Inferior parietal cortex (tissue), 1 donor: ENCODE data around the gene IL17RD.
"Not testable (repeated sequence)": the region's sequence is repeated elsewhere in the genome, so short reads cannot be mapped to it uniquely, and the experiment has no call there.

Source experiments
- DNase-seq: peaks from one replicate; pipeline ENCODE4 v3.0.0-alpha.2; 2016; ENCODE audit errors: extremely low spot score

IL17RD gene

GRCh38 chr3:57093971-57094535 is 71.1 kb downstream of the IL17RD start:
- no peak for DNase-seq

DNA sequence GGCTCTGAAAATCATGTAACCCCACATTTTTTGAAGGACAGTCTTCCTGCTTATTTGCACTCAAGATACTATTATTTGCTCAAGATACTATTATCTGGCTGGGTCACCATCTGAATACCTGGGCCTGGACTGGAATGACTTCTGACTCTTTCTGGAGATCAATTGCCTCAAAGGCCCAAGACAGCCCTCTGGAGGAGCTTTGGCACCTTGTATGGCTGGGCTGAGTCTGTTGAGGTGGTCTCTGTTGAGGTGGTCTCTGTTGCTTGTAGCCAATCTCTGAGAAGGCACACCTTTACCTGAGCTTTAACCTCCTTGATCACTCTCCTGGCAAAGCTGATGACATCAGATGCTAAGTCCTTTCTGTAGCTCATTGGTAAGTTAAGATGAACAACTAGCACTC is 71.7 kb downstream of the IL17RD start:
- no peak for DNase-seq

- no peak for DNase-seq
Observed at GRCh38 chr3:57091521-57092273, 73.5 kb downstream of the IL17RD start.

GRCh38 chr3:57089043-57089442 is 76.1 kb downstream of the IL17RD start:
- DNase-seq = no peak

DNA sequence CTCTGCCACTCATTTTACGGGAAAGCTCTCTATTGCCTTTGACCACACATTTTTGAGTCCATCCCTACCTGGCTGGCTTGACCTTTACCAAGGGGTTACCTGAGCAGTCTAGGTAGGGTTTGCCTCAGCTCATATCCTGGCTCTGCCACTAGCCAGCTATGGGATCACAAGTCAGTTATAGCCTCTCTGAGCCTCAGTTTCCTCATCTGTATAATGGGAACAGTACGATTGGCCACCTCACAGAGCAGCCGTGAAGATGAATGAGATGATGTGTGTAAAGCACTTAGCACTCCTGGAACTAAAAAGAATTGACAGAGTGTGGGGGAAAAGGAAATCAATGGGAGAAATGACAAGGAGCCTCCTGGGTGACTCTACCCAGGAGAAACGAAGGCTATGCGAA is 76.7 kb downstream of the IL17RD start:
- no peak for DNase-seq

GRCh38 chr3:57087361-57088092 is 77.6 kb downstream of the IL17RD start:
- no peak for DNase-seq

GRCh38 chr3:57086201-57086600 is 79.0 kb downstream of the IL17RD start:
- peak; percentile 57 for DNase-seq

GRCh38 chr3:57085211-57085610 is 79.9 kb downstream of the IL17RD start:
- no peak for DNase-seq

GRCh38 chr3:57083266-57083995 is 81.7 kb downstream of the IL17RD start:
- DNase-seq = not testable (repeated sequence)

DNA sequence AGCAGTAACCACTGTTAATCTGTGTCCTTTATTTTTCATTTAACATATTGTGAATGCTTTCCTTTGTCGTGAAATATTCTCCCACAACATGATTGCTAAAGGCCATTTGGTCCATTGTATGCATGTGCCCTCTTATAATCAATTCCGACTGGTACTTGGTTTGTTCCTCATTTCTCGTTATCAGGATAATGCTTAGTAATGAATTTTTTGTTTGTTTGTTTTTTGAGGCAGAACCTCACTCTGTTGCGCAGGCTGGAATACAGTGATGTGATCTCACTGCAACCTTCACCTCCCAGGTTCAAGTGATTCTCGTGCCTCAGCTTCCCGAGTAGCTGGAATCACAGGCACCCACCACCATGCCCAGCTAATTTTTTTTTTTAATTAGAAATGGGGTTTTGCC is 82.7 kb downstream of the IL17RD start:
- DNase-seq = no peak

DNA sequence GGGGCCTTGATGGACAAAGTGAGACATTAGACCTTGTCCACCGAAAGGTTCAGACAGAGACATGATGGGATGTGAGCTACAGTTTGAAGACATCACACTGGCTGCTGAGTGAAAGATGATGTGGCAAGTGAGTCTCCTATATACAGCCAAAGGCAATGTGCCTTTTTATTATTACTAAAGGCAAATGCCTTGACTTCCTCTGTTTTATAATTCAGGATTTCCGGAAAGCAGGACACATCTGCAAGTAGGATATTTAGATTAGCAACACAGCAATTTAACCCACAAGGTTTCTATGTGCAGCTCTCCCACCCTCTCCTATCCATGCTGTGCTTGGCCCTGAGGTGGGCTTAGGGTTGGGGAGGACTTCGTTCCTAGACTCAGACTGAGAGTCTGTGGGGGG is 84.0 kb downstream of the IL17RD start:
- DNase-seq = no peak

DNA sequence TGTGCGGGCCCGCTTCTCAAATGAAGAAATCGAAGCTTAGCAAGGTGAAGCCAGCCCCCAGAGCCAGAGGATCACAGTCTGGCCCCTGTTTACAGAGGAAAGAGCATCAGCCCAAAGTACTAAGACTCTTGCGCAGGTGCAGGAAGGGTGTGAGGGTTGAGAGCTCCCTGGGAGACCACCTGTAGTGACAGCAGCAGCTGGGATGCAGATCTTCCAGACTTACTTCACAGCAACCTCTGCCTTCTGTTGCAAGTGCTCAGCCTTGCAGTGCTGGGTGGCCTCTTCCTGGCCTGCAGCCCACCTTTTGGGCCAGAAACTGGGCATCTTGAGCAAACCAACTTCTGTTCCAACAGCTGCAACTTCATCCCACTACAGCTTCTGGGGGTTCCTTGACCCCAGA is 85.0 kb downstream of the IL17RD start:
- DNase-seq = no peak

DNA sequence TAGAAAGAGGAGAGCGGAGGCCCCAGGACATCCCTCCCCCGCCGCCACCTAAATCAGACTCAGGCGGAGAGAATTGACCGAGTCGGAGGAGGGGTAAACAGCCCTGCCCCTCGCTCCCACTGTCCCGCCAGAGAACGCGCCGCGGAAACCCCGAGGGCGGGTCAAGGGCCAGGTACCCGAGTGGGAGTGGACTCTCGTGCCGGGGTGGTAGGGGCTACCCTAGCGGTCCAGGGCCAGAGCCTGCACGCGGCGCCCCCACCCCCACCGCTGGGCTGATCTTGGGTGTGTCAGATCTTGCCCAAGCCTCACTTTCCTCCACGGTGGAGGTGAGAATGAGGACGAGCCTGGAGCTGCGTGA is 85.7 kb downstream of the IL17RD start:
- DNase-seq = no peak

DNA sequence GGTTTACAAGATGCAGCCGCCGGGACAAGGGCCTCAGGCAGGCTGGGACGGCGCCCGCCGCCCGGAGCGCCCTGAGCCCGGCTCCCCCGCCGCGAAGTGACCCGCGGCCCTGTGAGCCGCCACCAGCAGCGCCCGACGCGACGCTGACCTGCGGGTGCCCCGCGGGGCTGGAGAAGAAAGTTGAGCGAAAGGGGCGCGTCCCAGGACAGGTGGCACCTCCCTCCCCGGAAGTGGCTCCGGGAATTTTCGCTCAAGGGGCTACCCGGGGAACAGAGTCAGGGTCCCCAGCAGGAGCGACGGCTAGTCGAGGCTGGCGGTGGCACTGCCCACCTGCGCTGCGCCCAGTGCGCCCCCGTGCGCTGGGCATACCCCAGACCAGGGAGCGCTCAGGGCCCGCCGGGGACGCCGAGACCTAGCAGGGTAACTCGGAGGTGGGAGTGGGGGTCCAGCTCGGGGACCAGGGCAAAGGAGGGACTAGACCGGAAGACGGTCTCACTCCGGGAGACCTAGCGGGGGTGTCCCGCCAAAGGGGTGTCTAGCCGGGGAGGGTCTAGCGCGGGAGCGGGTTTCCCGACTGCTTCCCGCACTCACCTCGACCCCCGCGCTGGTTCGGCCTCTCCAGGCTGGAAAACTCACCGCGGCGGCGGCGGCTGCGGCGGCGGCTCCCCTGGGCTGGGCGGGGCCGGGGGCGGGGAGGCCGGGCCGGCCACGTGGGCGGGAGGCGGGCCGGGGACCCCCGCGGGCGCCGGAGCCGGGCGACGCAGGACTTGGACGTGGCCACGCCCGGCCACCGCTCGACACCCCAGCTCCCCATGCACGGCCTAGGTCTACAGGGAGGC is 86.3 kb downstream of the IL17RD start:
- DNase-seq = no peak

DNA sequence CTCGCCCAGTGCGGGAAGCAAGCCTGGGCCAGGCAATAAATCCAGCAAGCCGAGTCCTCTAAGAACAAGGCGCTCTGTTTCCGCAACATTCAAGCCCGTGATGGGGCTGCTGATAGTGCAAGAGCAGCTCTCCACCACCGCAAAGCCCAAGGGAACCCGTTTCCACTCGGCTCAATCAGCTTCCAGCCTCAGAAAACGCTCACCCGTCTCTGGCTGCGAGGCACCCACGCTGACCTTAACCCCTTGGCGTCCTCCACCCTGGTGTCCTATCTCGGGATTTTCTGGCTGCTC is 86.9 kb downstream of the IL17RD start:
- DNase-seq = no peak

- DNase-seq = no peak
Observed at GRCh38 chr3:57077630-57078343, 87.4 kb downstream of the IL17RD start.

DNA sequence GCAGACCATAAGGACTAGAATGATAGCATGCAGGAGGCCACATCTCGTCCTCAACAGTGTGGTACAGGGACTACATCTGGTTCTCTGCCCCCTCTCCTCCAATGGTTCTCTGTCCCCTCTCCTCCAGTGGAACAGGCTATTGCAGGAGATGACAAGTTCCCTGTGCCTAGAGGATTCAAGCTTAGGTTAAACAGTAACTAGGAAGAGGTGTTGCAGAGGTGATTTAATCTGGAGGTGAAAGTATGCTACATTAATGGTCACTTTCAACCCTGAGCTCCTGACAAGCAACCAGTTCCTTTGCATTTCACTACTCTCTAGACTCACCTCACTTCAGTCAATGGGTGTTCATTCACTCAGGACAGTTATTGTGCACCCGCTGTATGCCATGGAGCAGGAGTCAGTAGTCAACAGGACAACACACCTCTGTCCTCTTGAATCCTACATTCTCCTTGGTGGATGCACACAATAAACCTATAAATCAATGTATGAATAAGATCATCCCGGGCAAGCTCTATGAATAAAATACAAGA is 88.7 kb downstream of the IL17RD start:
- no peak for DNase-seq

DNA sequence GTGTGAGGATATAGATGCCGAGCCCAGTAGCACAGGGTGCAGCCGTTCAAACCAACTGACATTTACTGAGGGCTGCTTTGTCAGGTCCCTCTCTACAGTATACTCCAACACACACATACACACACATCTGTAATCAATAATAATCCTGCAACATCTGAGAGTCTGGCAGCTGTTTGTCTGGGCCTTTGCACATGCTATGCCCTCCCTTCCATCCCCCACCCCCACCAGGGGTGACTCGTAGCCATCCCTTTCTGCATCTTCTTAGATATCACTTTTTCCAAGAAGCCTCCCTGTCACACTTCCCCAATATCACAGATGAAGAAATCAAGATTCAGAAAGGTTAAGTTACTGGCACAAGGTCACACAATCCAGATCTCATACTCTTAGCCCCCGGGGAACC is 91.0 kb downstream of the IL17RD start:
- no peak for DNase-seq

- no peak for DNase-seq
Observed at GRCh38 chr3:57073628-57074027, 91.5 kb downstream of the IL17RD start.

DNA sequence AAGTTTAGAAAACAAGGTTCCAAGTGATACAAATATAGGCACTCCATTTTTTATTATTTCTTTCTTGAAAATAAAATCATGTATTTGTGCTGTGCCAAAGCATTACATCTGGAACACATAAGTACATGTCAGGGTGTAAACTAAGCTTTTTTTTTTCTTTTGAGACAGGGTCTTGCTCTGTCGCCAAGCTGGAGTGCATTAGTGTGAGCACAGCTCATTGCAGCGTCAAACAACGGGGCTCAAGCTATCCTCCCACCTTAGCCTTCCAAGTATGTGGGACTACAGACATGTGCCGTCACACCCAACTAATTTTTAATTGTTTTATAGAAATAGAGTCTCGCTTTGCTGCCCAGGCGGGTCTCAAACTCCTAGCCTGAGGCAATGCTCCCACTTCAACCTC is 95.7 kb downstream of the IL17RD start:
- DNase-seq = no peak
